Measurements from ENCODE around the gene ADAM12. TPM values are rescaled to one million over a fixed set of nuclear protein-coding genes. Genes with fewer than 3 reads are reported as not detected.

Gene ADAM12
- total RNA-seq, 1 donor from 2014 or later: 1.3 TPM

GRCh38 chr10:126226205-126226604, 162.1 kb downstream of the ADAM12 start:
- intact Hi-C loops (cut with DNase I): loop anchor here (10.0 kb wide), 1 partner anchor 91 kb away; no protein-coding TSS in a partner anchor
- no peak for DNase-seq (ENCODE audit: low spot score)

DNA sequence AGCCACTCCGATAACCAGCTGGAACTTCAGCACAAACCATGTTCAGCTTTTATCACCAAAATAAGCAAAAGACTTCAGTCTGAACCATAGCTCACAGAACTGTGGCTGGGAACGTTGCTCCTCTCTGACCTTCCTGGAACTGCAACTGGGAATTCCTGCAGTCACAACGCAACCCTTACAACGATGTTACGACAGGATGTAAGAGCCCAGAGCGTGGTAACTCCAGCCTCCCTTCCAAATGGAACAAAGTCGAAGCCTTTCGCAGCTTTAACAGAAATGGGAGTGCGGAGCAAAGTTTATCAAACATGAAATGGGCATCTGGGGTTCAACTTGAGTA, 162.6 kb downstream of the ADAM12 start:
- no peak for DNase-seq (ENCODE audit: low spot score)
- intact Hi-C loops (cut with DNase I): loop anchor here (10.0 kb wide), 1 partner anchor 91 kb away; no protein-coding TSS in a partner anchor

DNA sequence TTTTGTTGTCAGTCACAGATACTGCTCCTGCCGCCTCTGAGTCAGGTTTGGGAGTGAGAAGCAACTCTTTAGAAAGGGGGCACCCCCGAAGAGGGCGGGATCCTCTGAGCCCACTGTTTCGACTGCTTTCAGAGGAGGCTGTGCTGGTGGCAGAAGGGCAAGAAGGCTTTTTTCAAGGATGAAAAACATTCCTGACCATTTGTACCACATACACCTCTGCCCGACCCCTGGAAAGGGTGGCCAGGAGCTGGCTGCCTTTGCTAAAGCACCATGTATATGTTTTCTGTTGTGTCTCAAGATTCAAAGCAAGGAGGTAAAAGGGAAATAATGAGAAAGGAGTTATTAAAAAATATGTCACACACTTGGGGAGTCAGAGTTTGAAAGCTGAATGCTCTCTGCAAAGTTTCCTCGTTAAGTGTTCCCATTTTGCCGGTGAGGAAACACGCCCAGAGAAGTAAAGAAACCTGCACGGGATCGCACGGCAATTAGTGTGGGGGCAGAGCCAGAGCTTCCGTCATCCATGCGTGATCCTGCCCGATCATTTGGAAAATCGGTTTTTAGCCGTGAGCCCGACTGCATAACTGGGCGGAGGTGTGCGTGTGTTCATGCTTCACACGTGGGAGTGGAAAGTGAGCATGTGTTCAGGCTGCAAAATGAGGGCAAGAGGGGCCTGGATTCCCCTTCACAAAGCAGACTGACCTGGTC, 163.2 kb downstream of the ADAM12 start:
- intact Hi-C loops (cut with DNase I): loop anchor here (10.0 kb wide), 1 partner anchor 90 kb away; no protein-coding TSS in a partner anchor

DNA sequence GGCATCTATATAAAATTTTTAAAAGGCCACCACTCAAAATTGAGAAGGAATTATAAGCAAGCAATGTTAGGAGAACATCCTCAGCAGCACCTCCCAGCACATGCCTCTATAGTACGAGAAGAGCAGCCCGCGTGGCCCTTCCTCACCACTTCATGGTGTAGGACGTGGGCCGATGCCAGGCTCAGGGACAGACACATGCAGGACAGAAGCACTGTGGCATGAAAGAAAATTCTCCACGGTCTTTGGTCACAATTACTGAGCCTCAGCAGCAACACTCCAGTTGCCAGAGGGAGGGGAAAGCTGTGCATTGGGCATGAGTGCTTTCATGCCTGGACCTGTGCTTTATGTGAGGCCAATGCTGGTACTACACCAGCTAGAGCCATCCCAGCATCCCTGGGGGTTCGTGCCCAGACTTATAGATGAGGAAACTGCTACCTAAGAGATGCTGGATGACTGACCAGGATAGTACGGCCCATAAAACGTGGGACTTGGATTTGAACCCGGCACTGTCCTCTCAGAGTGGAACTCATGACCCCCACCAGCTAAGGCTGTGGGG, 164.7 kb downstream of the ADAM12 start:
- intact Hi-C loops (cut with DNase I): loop anchor here (10.0 kb wide), 1 partner anchor 89 kb away; no protein-coding TSS in a partner anchor
- no peak for DNase-seq (ENCODE audit: low spot score)

More for the DNA sequence above, 163.2 kb downstream of the ADAM12 start:
- no peak for DNase-seq (ENCODE audit: low spot score)

- no peak for DNase-seq (ENCODE audit: low spot score)
- intact Hi-C loops (cut with DNase I): loop anchor here (10.0 kb wide), 1 partner anchor 88 kb away; no protein-coding TSS in a partner anchor
Measured at GRCh38 chr10:126222736-126223511, 165.4 kb downstream of the ADAM12 start.

DNA sequence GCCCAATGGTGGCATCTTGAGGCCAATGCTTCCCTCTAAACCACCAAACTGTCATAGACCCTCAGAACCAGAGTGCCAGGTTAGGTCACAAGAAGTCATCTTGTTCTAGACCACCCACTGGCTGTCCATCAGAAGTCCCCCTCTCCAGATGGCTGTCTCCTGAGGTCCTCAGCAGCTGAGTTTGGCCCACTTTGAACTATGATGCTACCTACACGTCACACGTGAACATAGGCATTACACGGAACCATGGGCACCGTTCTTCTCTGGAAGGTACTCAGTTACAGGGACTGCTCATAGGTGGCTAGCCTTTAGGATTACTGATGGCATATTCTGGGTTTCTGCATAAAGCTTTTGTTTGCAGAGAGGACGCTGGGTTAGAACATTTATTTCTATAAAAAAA, 166.4 kb downstream of the ADAM12 start:
- intact Hi-C loops (cut with DNase I): loop anchor here (10.0 kb wide), 1 partner anchor 87 kb away; no protein-coding TSS in a partner anchor
- no peak for DNase-seq (ENCODE audit: low spot score)

DNA sequence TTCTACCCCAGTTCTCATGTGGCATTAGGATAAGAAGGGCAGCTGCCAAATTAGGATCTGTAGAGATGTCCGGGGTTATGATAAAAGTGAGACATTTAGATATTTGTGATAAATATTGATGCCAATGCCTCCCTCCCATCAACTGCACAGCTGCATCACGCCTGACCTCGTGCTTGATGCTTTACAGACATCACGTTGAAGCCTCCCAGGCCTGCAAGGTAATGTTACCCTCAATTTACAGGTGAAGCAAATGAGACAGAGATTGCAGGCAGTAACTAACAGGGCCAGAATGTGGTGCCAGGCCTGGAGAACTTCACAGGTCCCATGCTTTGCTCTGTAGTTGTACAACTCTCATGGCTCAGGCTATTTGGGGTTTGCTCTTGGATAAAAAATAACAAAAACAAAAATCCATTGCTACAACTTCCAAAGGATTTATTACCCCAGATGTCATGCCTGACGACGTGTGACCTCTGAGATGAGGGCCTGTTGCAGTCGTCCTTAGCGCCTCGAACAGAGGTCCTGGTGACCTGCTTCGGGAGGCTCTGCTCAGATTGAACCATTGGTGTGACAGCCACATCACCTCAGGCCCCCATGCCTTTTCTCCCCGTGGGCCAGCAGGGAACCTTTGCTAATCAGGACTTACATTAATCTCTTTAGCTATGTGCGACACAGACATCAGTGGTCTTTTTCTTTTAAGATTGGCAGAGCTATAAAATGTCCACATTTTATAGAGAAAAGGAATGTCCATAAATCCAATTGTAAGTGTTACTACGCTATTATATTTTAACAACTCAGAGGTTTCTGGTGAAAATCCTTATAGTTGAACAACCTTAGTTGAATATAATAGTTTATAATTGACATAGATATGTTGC, 169.3 kb downstream of the ADAM12 start:
- no peak for DNase-seq (ENCODE audit: low spot score)
- intact Hi-C loops (cut with DNase I): no loop called here

GRCh38 chr10:126218174-126218573, 170.1 kb downstream of the ADAM12 start:
- no peak for DNase-seq (ENCODE audit: low spot score)
- intact Hi-C loops (cut with DNase I): no loop called here

- intact Hi-C loops (cut with DNase I): no loop called here
- no peak for DNase-seq (ENCODE audit: low spot score)
Measured at GRCh38 chr10:126216632-126216961, 171.7 kb downstream of the ADAM12 start.

- intact Hi-C loops (cut with DNase I): no loop called here
- no peak for DNase-seq (ENCODE audit: low spot score)
Measured at GRCh38 chr10:126215746-126216631, 172.3 kb downstream of the ADAM12 start.

GRCh38 chr10:126214679-126215078, 173.6 kb downstream of the ADAM12 start:
- intact Hi-C loops (cut with DNase I): no loop called here
- no peak for DNase-seq (ENCODE audit: low spot score)

- DNase-seq (ENCODE audit: low spot score): no peak
- intact Hi-C loops (cut with DNase I): no loop called here
Measured at GRCh38 chr10:126214021-126214420, 174.3 kb downstream of the ADAM12 start.

DNA sequence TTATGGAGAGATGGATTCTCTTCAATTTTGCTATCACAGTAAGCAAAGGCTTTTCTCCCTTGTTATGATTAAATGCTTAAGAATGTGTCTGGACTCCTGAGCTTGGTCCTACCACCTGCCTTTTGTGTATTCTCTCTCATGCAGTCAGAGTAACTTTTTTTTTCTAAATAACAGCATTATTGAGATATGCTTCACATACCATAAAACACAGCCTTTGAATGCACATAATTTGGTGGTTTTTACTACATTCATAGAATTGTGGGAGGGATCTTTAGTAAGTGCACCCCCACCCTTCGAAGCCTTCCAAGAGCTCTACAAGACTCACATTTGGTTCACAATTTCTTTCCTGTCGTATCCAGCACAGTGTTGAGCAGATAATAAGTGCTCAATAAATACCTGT, 175.5 kb downstream of the ADAM12 start:
- no peak for DNase-seq (ENCODE audit: low spot score)
- intact Hi-C loops (cut with DNase I): no loop called here

DNA sequence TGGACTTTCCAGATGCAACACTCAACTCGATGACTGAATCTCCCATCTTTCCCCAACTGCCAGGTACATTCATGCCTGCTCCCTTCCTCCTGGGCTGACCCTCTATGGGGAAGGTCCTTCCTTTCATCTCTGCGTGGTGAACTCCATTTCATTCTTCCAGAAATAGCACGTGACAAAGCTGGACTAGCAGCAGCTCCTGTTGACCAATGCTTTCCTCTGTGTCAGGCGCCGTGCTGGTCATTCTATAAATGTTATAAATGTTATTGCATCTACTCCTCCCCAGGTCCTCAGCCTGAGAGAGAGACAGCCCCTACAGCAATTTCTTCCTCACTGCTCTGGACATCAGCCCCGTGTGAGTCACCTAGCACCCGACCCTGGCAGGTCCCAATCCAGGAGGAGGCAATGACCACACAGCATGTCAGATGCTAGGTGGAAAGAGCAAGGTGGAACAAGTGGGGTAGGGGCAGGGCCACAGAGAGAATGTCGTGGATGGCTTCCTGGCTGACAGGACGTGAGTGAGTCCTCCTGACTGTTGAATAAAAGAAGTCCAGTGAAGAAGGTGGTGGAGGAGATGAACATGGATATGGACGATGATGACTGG, 178.1 kb downstream of the ADAM12 start:
- no peak for DNase-seq (ENCODE audit: low spot score)
- intact Hi-C loops (cut with DNase I): no loop called here

- intact Hi-C loops (cut with DNase I): no loop called here
- no peak for DNase-seq (ENCODE audit: low spot score)
Measured at GRCh38 chr10:126209451-126209850, 178.8 kb downstream of the ADAM12 start.

DNA sequence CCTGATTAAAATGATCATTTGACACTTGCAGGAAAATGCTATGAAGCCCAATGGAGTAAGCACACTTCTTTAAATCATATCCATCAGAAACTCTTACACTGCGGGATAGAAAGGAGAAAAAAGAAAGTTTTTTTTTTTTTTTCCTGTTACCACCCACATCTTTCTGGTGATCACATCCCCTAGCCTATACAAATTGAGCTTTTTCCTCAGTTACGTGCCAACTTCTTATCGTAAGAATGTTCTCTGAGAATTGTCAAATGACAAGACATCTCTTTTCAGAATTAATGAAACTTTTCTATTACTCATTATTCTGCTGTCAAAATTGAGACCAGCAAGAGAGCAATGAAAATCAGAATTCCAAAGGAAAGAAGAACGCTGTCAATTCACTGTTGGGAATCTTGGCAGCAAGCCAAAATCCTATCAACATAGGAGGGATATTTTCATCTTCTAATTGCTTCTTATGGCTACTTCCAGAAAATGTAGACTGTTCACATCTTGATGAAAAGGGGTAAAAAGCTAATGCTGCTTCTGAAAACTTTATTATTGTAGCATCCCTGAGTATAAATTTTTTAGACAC, 179.5 kb downstream of the ADAM12 start:
- intact Hi-C loops (cut with DNase I): no loop called here
- DNase-seq (ENCODE audit: low spot score): no peak

DNA sequence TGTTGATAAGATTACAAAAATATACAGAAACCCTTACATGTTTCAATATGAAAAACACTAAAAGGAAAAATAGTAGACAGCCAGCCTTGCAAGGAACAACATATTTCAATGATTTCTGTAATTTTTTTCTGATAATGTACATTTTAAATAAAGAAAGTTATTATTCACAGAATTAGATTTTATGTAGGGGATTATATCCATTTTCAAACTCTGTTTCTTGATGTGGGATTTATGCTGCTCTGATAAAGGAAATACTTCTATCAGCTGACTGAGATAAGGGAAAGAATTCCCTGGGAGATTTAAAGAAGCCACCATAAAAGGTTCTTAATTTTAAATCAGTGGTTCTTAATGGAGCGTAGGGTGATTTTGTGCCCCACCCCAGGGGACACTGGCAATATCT, 180.4 kb downstream of the ADAM12 start:
- DNase-seq (ENCODE audit: low spot score): no peak
- intact Hi-C loops (cut with DNase I): no loop called here

- intact Hi-C loops (cut with DNase I): no loop called here
- no peak for DNase-seq (ENCODE audit: low spot score)
Measured at GRCh38 chr10:126207313-126207771, 180.9 kb downstream of the ADAM12 start.

Measured in cardiac septum (tissue), 1 donor.